A549 (cell line): Measurements from ENCODE around the gene HS3ST3B1. TPM values are rescaled to one million over a fixed set of nuclear protein-coding genes. Genes with fewer than 3 reads are reported as not detected.

Source experiments
- ATAC-seq, 2 experiments: fragments of 200-7000 bp in 1 of 2; fragments of >200 bp in 1 of 2; cut with Nextera tagmentation in 1 of 2; cut with Tn5 transposase in 1 of 2; 3 replicates each; pipeline versions ENCODE4 v1.8.0 to v1.9.1; 2018 to 2020; ENCODE audit warnings: mild to moderate bottlenecking in 1 of 2, moderate library complexity in 1 of 2
- CTCF ChIA-PET: fragments of 300-600 bp; sonication (Branson Sonifier 250); formaldehyde crosslinking; extraction: SDS; loops from one replicate; lab custom pipeline; 2021; ENCODE audit warnings: antibody characterized with exemption, inconsistent platforms; lab: Yijun Ruan, JAX
- POLR2A ChIA-PET: fragments of 350-600 bp; formaldehyde crosslinking; extraction: SDS; loops from one replicate; lab custom pipeline; 2021; ENCODE audit warnings: antibody characterized with exemption, inconsistent platforms; lab: Yijun Ruan, JAX
- DNase-seq, 2 experiments: peaks; one replicate each; pipeline versions ENCODE4 v3.0.0 to v3.0.0-alpha.2; 2011 to 2016; ENCODE audit warnings: low read depth in 1 of 2, low spot score in 1 of 2
- FAIRE-seq: peaks from 2 replicates; lab custom pipeline; 2011; peaks lifted over from hg19 to GRCh38; lab: Jason Lieb, UNC
- H3K27ac ChIP-seq, 2 experiments: fragments of >200 bp; sonication (Bioruptor Twin); formaldehyde crosslinking; 3 replicates each; pipeline ENCODE4 v1.5.1; 2016 to 2017
- H3K4me1 ChIP-seq: fragments of >200 bp; sonication (Bioruptor Twin); formaldehyde crosslinking; 3 replicates; pipeline ENCODE4 v1.6.1; 2016
- H3K4me2 ChIP-seq: fragments of >200 bp; sonication (Bioruptor Twin); formaldehyde crosslinking; 3 replicates; pipeline ENCODE4 v1.6.1; 2016
- H3K4me3 ChIP-seq: fragments of >200 bp; sonication (Bioruptor Twin); formaldehyde crosslinking; 3 replicates; pipeline ENCODE4 v1.5.1; 2016
- H3K9me3 ChIP-seq: fragments of >200 bp; sonication (Bioruptor Twin); formaldehyde crosslinking; 3 replicates; pipeline ENCODE4 v1.6.1; 2016
- CTCF ChIP-seq: fragments of >200 bp; sonication (Bioruptor Twin); formaldehyde crosslinking; IDR thresholded peaks from 3 replicates; pipeline ENCODE4 v1.5.1; 2016
- ESRRA ChIP-seq: fragments of 150-350 bp; IDR thresholded peaks from 2 replicates; pipeline ENCODE4 v1.6.1; 2014; ENCODE audit warnings: mild to moderate bottlenecking, low read length, borderline replicate concordance
- FOSL2 ChIP-seq, 2 experiments: fragments of 450-650 bp in 1 of 2; fragments of >200 bp in 1 of 2; sonication (Bioruptor Twin) in 1 of 2; formaldehyde crosslinking; IDR thresholded peaks; 2 replicates each; pipeline versions ENCODE4 v1.5.0 to v1.6.1; 2016 to 2020; ENCODE audit warnings: mild to moderate bottlenecking in 1 of 2, moderate library complexity in 1 of 2
- HES2 ChIP-seq: fragments of >200 bp; sonication (Bioruptor Twin); formaldehyde crosslinking; IDR thresholded peaks from 2 replicates; pipeline ENCODE4 v1.6.1; 2016
- HOXB13 ChIP-seq: fragments of 250-450 bp; sonication (Bioruptor Pico); IDR thresholded peaks from 2 replicates; pipeline ENCODE4 v1.5.0; 2020; ENCODE audit warnings: low read depth, mild to moderate bottlenecking, moderate library complexity
- KDM1A ChIP-seq: fragments of 200-600 bp; sonication (generic); IDR thresholded peaks from 2 replicates; pipeline ENCODE4 v1.6.1; 2016; ENCODE audit warnings: low read depth, mild to moderate bottlenecking
- MAFK ChIP-seq: fragments of 450-650 bp; IDR thresholded peaks from 2 replicates; pipeline ENCODE4 v1.6.1; 2014; ENCODE audit not compliant: partially characterized antibody
- MYC ChIP-seq: IDR thresholded peaks from 2 replicates; pipeline ENCODE4 v1.6.1; 2012; ENCODE audit warnings: mild to moderate bottlenecking, inconsistent platforms, low read length, improper control_type of control experiment, borderline replicate concordance
- NR3C1 ChIP-seq: fragments of >200 bp; sonication (Bioruptor Twin); formaldehyde crosslinking; IDR thresholded peaks from 3 replicates; pipeline ENCODE4 v1.6.1; 2017
- RARB ChIP-seq: fragments of 250-450 bp; sonication (Bioruptor Pico); IDR thresholded peaks from 2 replicates; pipeline ENCODE4 v1.8.0; 2021; ENCODE audit warnings: mild to moderate bottlenecking, moderate library complexity
- RCOR1 ChIP-seq: fragments of 150-350 bp; IDR thresholded peaks from 2 replicates; pipeline ENCODE4 v1.6.1; 2014; ENCODE audit warnings: antibody characterized with exemption, low read length, low read depth
- REST ChIP-seq: fragments of 200-600 bp; sonication (generic); IDR thresholded peaks from 2 replicates; pipeline ENCODE4 v1.6.1; 2016; ENCODE audit warnings: antibody characterized with exemption, mild to moderate bottlenecking, moderate library complexity
- RFX5 ChIP-seq: fragments of 450-650 bp; IDR thresholded peaks from 2 replicates; pipeline ENCODE4 v1.7.1; 2014; ENCODE audit warnings: antibody characterized with exemption, mild to moderate bottlenecking, moderate library complexity
- RNF2 ChIP-seq: fragments of 200-600 bp; sonication (generic); IDR thresholded peaks from 2 replicates; pipeline ENCODE4 v1.6.1; 2016; ENCODE audit warnings: low read depth, mild to moderate bottlenecking, antibody characterized with exemption, moderate library complexity, borderline replicate concordance
- SREBF2 ChIP-seq: fragments of 450-650 bp; IDR thresholded peaks from 2 replicates; pipeline ENCODE4 v1.6.1; 2014; ENCODE audit warnings: mild to moderate bottlenecking, moderate library complexity
- TFCP2L1 ChIP-seq: fragments of 250-450 bp; sonication (Bioruptor Pico); IDR thresholded peaks from 2 replicates; pipeline ENCODE4 v1.5.0; 2021; ENCODE audit warnings: mild to moderate bottlenecking
- WGBS: methylation state at CpG from one replicate; pipeline ENCODE4 v1.1.6; 2017; ENCODE audit errors: missing lambda C conversion rate; 5-methylcytosine and 5-hydroxymethylcytosine counted together
- polyA plus RNA-seq, 4 experiments: library from polyadenylated mRNA; depleted of rRNA in 3 of 4; stranded (reverse); fragments of >200 nt; fragmentation: RNase III in 1 of 4; extraction: RNeasy Plus Mini Kit Qiagen cat#74134 plus additional on column Dnase treatment in 1 of 4; gene quantifications; 2 replicates in 3 of 4; 3 replicates in 1 of 4; pipeline ENCODE4 v1.2.3, GENCODE V29; 2011 to 2017

Gene HS3ST3B1
- polyA plus RNA-seq, 2 of the 4 experiments (the other 2 are of a cell fraction): 0.15 to 0.44 TPM

GRCh38 chr17:14311981-14312380, 11.1 kb downstream of the HS3ST3B1 start (continued):
- TF ChIP-seq REST (no peak), ESRRA (no peak), RNF2 (no peak)

- no peak for DNase-seq
- no peak for ATAC-seq
- Histone ChIP-seq H3K9me3 (no peaks in the 10 kb centered on the region), H3K4me2 (no peak overlapping the region)
- TF ChIP-seq MAFK (no peak), MYC (no peak), RCOR1 (no peak), ESRRA (no peak)
- TF ChIP-seq, all 56 proteins: peak for 0
- ChIA-PET POLR2A (no interaction called here), CTCF (interaction anchor here (0.6 to 2.2 kb wide), 3 partner anchors 10 to 393 kb away, joined by 4 to 9 read pairs (median 6); partner anchors contain the start of gene HS3ST3B1)
- Histone ChIP-seq H3K27ac (no peak overlapping the region), H3K4me1 (no peaks in the 10 kb centered on the region), H3K4me3 (no peak overlapping the region)
- FAIRE-seq: no peak
- WGBS: 73% methylated on average over 3 of the region's 3 CpGs
These were observed 11.6 kb downstream of the HS3ST3B1 start for GRCh38 chr17:14312522-14312921.

- FAIRE-seq (no peak), DNase-seq (no peak), ATAC-seq (no peak)
- Histone ChIP-seq H3K4me1 (no peaks in the 10 kb centered on the region), H3K4me2 (no peak overlapping the region), H3K9me3 (no peaks in the 10 kb centered on the region), H3K4me3 (no peak overlapping the region), H3K27ac (no peak overlapping the region)
- ChIA-PET POLR2A (no interaction called here), CTCF (interaction anchor here (0.9 to 4.7 kb wide), 6 partner anchors 10 to 1285 kb away, joined by 3 to 29 read pairs (median 4); partner anchors contain the start of gene HS3ST3B1)
- TF ChIP-seq NR3C1 (no peak), HES2 (no peak), HOXB13 (CRISPR knock-in tag) (no peak)
- 30% methylated on average over 10 of the region's 10 CpGs for WGBS
These were observed 15.4 kb downstream of the HS3ST3B1 start for GRCh38 chr17:14316126-14316832.

GRCh38 chr17:14317383-14317782, 16.5 kb downstream of the HS3ST3B1 start:
- H3K4me2 ChIP-seq: no peak overlapping the region
- no peak for ATAC-seq
- no peaks in the 10 kb centered on the region for H3K4me1 ChIP-seq
- CTCF ChIA-PET: interaction anchor here (0.6 to 4.7 kb wide), 6 partner anchors 10 to 1849 kb away, joined by 3 to 29 read pairs (median 4); partner anchors contain the start of gene HS3ST3B1
- 27% methylated on average over 3 of the region's 3 CpGs for WGBS
- no peak overlapping the region for H3K4me3 ChIP-seq
- no peak for DNase-seq
- no peaks in the 10 kb centered on the region for H3K9me3 ChIP-seq
- POLR2A ChIA-PET: no interaction called here
- no peak for FAIRE-seq
- TF ChIP-seq TFCP2L1 (CRISPR knock-in tag) (no peak), HES2 (no peak), RARB (CRISPR knock-in tag) (no peak), FOSL2 (IDR thresholded peaks at IDR 0.05) (no peak), FOSL2 (CRISPR knock-in tag; IDR thresholded peaks at IDR 0.05) (no peak), SREBF2 (no peak), MAFK (no peak), ESRRA (no peak), RFX5 (no peak), CTCF (no peak), KDM1A (no peak)
- TF ChIP-seq, all 56 proteins: peak for 0
- no peak overlapping the region for H3K27ac ChIP-seq
